GM23338 (cell line): ENCODE measurements around the gene GLIPR1. TPM values are rescaled to one million over a fixed set of nuclear protein-coding genes. Genes with fewer than 3 reads are reported as not detected.

Experiments
- ATAC-seq: fragments of 200-7000 bp; cut with Tn5 transposase; 3 replicates; pipeline ENCODE4 v1.9.1; 2020
- DNase-seq: peaks from one replicate; pipeline ENCODE4 v3.0.0-alpha.2; 2015; ENCODE audit warnings: low spot score
- H2AFZ ChIP-seq: fragments of 200-600 bp; sonication (generic); 2 replicates; pipeline ENCODE4 v1.8.0; 2016; ENCODE audit warnings: antibody characterized with exemption, mild to moderate bottlenecking, moderate library complexity
- H3F3A ChIP-seq: fragments of 200-600 bp; sonication (generic); replicated peaks from 2 replicates; pipeline ENCODE4 v1.8.0; 2017; ENCODE audit warnings: antibody characterized with exemption, mixed run types, low read depth
- H3K27ac ChIP-seq: fragments of 200-600 bp; sonication (generic); 2 replicates; pipeline ENCODE4 v1.6.1; 2016; ENCODE audit warnings: low read depth
- H3K27me3 ChIP-seq: fragments of 200-600 bp; sonication (generic); 2 replicates; pipeline ENCODE4 v1.8.0; 2016; ENCODE audit warnings: mild to moderate bottlenecking, mixed run types, moderate library complexity; ENCODE audit not compliant: insufficient read depth
- H3K36me3 ChIP-seq: fragments of 200-600 bp; sonication (generic); 2 replicates; pipeline ENCODE4 v1.8.0; 2016; ENCODE audit warnings: mild to moderate bottlenecking; ENCODE audit not compliant: insufficient read depth
- H3K4me1 ChIP-seq: fragments of 200-600 bp; sonication (generic); 2 replicates; pipeline ENCODE4 v1.8.0; 2016; ENCODE audit warnings: mild to moderate bottlenecking, moderate library complexity; ENCODE audit not compliant: insufficient read depth
- H3K4me2 ChIP-seq: fragments of 200-600 bp; sonication (generic); 2 replicates; pipeline ENCODE4 v1.7.1; 2017; ENCODE audit warnings: mixed run types
- H3K4me3 ChIP-seq: fragments of 200-600 bp; sonication (generic); 2 replicates; pipeline ENCODE4 v1.6.1; 2016; ENCODE audit warnings: mixed run types
- H3K79me2 ChIP-seq: fragments of 200-600 bp; sonication (generic); replicated peaks from 2 replicates; pipeline ENCODE4 v1.8.0; 2017; ENCODE audit warnings: mild to moderate bottlenecking; ENCODE audit not compliant: insufficient read depth
- H3K9me2 ChIP-seq: fragments of 200-600 bp; sonication (generic); 2 replicates; pipeline ENCODE4 v1.8.0; 2017; ENCODE audit not compliant: insufficient read depth
- H4K20me1 ChIP-seq: fragments of 200-600 bp; sonication (generic); replicated peaks from 2 replicates; pipeline ENCODE4 v1.8.0; 2017; ENCODE audit warnings: mild to moderate bottlenecking; ENCODE audit not compliant: insufficient read depth
- H3K27ac Mint-ChIP-seq: 2 replicates; pipeline ENCODE4 v1.8.0; 2020; ENCODE audit warnings: inconsistent platforms, mild to moderate bottlenecking, moderate library complexity, mixed read lengths
- H3K27me3 Mint-ChIP-seq: 3 replicates; pipeline ENCODE4 v1.8.0; 2022; ENCODE audit warnings: low read depth, mild to moderate bottlenecking, moderate library complexity, mixed read lengths, inconsistent platforms; ENCODE audit not compliant: insufficient read depth, poor library complexity
- H3K36me3 Mint-ChIP-seq: 3 replicates; pipeline ENCODE4 v1.8.0; 2021; ENCODE audit warnings: low read depth, mild to moderate bottlenecking, inconsistent platforms, moderate library complexity, mixed read lengths
- H3K4me1 Mint-ChIP-seq: 3 replicates; pipeline ENCODE4 v1.8.0; 2020; ENCODE audit warnings: mild to moderate bottlenecking, inconsistent platforms, mixed read lengths
- H3K4me3 Mint-ChIP-seq: 3 replicates; pipeline ENCODE4 v1.8.0; 2021; ENCODE audit warnings: moderate library complexity, mild to moderate bottlenecking, inconsistent platforms, mixed read lengths
- H3K9me3 Mint-ChIP-seq: 3 replicates; pipeline ENCODE4 v1.8.0; 2020; ENCODE audit warnings: moderate library complexity, mild to moderate bottlenecking, inconsistent platforms, mixed read lengths
- CTCF ChIP-seq, 2 experiments: fragments of 200-600 bp in 1 of 2; sonication (generic) in 1 of 2; conservative IDR thresholded peaks; 2 replicates each; pipeline versions ENCODE4 v1.5.1 to v1.6.1; 2016 to 2017; ENCODE audit warnings: antibody characterized with exemption in 2 of 2, low read depth in 2 of 2, mild to moderate bottlenecking in 2 of 2, moderate library complexity in 1 of 2
- EZH2 ChIP-seq: fragments of 200-600 bp; sonication (generic); IDR thresholded peaks from one replicate; pipeline ENCODE4 v1.8.0; 2017; ENCODE audit warnings: antibody characterized with exemption, mild to moderate bottlenecking, low read depth; ENCODE audit not compliant: unreplicated experiment
- STAT1 ChIP-seq: IDR thresholded peaks from one replicate; pipeline ENCODE4 v1.6.1; 2016; ENCODE audit warnings: antibody characterized with exemption; ENCODE audit not compliant: unreplicated experiment
- ZNF462 ChIP-seq: fragments of 250-450 bp; sonication (Bioruptor Pico); IDR thresholded peaks from 2 replicates; pipeline ENCODE4 v1.5.0; 2020; ENCODE audit warnings: mild to moderate bottlenecking, moderate library complexity
- polyA plus RNA-seq: library from polyadenylated mRNA; unstranded; fragments of >200 nt; fragmentation: Nextera tagmentation; extraction: Ambion mirVana; gene quantifications from 2 replicates; pipeline ENCODE4 v1.2.1, GENCODE V29; 2016
- total RNA-seq: library from RNA; depleted of rRNA; stranded (reverse); fragments of >200 nt; shearing (Covaris generic); gene quantifications from 2 replicates; pipeline ENCODE4 v1.2.3, GENCODE V29; 2014

Gene GLIPR1
- total and polyA plus RNA-seq, 2 experiments from 2014 or later = 0.03 to 6.1 TPM

GRCh38 chr12:75525263-75525662 is 44.7 kb downstream of the GLIPR1 start:
- no peak for ATAC-seq
- TF ChIP-seq EZH2 = no peak
- peak in 1 of 2 experiments; percentile 15; a peak in 2 of 4 replicates for TF ChIP-seq CTCF (conservative IDR thresholded peaks at IDR 0.05; ENCODE audit: low read depth in 2 of 2)
- H3K27me3 Mint-ChIP-seq = no peaks in the 10 kb centered on the region
- H3F3A ChIP-seq = no peaks in the 10 kb centered on the region
- no peaks in the 10 kb centered on the region for H3K79me2 ChIP-seq
- no peak overlapping the region for H3K27ac Mint-ChIP-seq
- peaks cover 4% of the 10 kb centered on the region; the same call in 2 of the 3 replicates for H3K4me1 Mint-ChIP-seq
- no peak overlapping the region for H3K4me3 Mint-ChIP-seq
- H3K4me3 ChIP-seq = no peak overlapping the region
- no peaks in the 10 kb centered on the region for H3K9me2 ChIP-seq
- no peaks in the 10 kb centered on the region for H4K20me1 ChIP-seq
- no peak overlapping the region for H3K4me2 ChIP-seq
- no peak overlapping the region for H2AFZ ChIP-seq
- no peaks in the 10 kb centered on the region; the same call in 1 of the 2 replicates for H3K36me3 ChIP-seq
- no peaks in the 10 kb centered on the region for H3K27me3 ChIP-seq
- no peaks in the 10 kb centered on the region for H3K4me1 ChIP-seq
- H3K27ac ChIP-seq = no peak overlapping the region
- peaks cover 9% of the 10 kb centered on the region; the same call in 2 of the 3 replicates for H3K9me3 Mint-ChIP-seq
- DNase-seq = no peak
- 0 out of 3 replicates have a peak, but pooled peaks cover 2% of the 10 kb centered on the region for H3K36me3 Mint-ChIP-seq

GRCh38 chr12:75526655-75527511 is 46.3 kb downstream of the GLIPR1 start:
- H2AFZ ChIP-seq = peak overlapping the region; percentile 56
- H3K79me2 ChIP-seq = no peaks in the 10 kb centered on the region
- H3K27me3 ChIP-seq = no peaks in the 10 kb centered on the region
- Mint-ChIP-seq H3K27me3 (no peaks in the 10 kb centered on the region), H3K36me3 (0 out of 3 replicates have a peak, but pooled peaks cover 2% of the 10 kb centered on the region), H3K4me1 (peaks cover 4% of the 10 kb centered on the region; the same call in 2 of the 3 replicates), H3K4me3 (no peak overlapping the region), H3K9me3 (peaks cover 9% of the 10 kb centered on the region; the same call in 2 of the 3 replicates), H3K27ac (no peak overlapping the region)
- H3K4me3 ChIP-seq = no peak overlapping the region
- H3F3A ChIP-seq = no peaks in the 10 kb centered on the region
- no peak overlapping the region for H3K27ac ChIP-seq
- H3K4me2 ChIP-seq = no peak overlapping the region
- no peaks in the 10 kb centered on the region for H4K20me1 ChIP-seq
- ATAC-seq (peak; percentile 75), DNase-seq (peak; percentile 61)
- no peaks in the 10 kb centered on the region; the same call in 1 of the 2 replicates for H3K36me3 ChIP-seq
- H3K9me2 ChIP-seq = no peaks in the 10 kb centered on the region
- no peaks in the 10 kb centered on the region for H3K4me1 ChIP-seq
- TF ChIP-seq STAT1 (no peak), ZNF462 (no peak), CTCF (conservative IDR thresholded peaks at IDR 0.05; ENCODE audit: low read depth in 2 of 2) (peak; percentile 67 to 90)
